Measurements from ENCODE around the gene PLXNB3. TPM values are rescaled to one million over a fixed set of nuclear protein-coding genes. Genes with fewer than 3 reads are reported as not detected.

The PLXNB3 gene
- polyA plus RNA-seq (2011; rRNA removed), result 4.6 and 5.5 TPM in 2 replicates
- 4.8 and 6.8 TPM in 2 replicates for polyA minus RNA-seq (2011; rRNA and poly(A)+ RNA removed)

DNA sequence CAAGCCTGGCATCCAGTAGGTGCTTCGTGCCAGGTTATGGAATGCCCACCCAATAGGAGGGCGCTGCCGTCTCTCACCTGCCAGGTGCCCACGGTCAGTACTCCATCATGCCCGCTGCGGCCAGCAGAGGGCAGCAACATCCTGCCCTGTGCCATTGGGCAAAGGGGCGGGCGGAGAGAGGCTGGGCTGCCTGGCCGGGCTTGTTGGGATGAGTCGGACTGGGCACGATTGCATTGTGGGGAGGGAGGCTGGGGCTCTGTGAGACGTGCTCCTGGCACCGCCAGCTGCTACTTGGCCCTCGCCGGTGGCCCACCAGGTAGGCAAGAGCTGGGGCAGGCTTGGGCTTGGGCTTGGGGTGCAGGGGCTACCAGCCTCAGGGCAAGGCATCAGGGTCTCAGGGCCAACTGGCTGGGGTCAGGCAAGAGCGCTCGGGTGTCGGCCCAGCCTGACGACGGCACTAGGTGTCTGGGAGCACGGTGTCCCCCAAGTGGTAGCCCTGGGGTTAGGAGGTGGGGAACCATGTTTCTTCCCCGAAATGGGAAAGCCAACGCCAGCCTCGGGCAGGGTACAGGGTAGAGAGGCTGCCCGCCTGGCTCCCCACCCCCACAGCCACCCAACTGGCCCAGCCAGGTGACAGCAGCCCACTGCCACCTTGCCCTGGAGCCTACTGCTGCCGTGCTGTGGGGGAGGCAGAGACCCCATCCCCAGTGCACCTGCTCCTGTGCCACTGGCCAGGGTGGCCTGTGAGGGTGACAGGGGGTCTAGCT lies at the start of gene PLXNB3:
Gene PLXNB3, plus strand, starts transcription at position 261 of the 767 bp plus-strand sequence. CDS start 1,287 bp downstream, outside the sequence.
- CTCF ChIA-PET, result interaction anchor here (0.6 to 2.5 kb wide), 6 partner anchors 9 to 292 kb away, joined by 3 to 33 read pairs (median 6); no protein-coding TSS in a partner anchor
- peak within 1 kb of the TSS; percentile 59 for H3K4me3 ChIP-seq (ENCODE audit: low read depth, low read length)
- peak; percentile 21 for DNase-seq (ENCODE audit: low read depth, low spot score)
- H3K27ac ChIP-seq (ENCODE audit: low read depth, low read length), result no peak within 1 kb of the TSS
- POLR2A ChIA-PET, result no interaction called here
- peak; percentile 75 for TF ChIP-seq CTCF (IDR thresholded peaks at IDR 0.05; ENCODE audit: low read depth, low read length)
- no peaks in the 10 kb centered on the region for H3K9me3 ChIP-seq (ENCODE audit: control insufficient read depth, insufficient read depth, low read length)
- H3K27me3 ChIP-seq (ENCODE audit: control insufficient read depth, insufficient read depth, low read length), result no peaks in the 10 kb centered on the region

- no peak overlapping the region for H3K27ac ChIP-seq (ENCODE audit: low read depth, low read length)
- no peak for DNase-seq (ENCODE audit: low read depth, low spot score)
- no peaks in the 10 kb centered on the region for H3K27me3 ChIP-seq (ENCODE audit: control insufficient read depth, insufficient read depth, low read length)
- no peak for TF ChIP-seq CTCF (IDR thresholded peaks at IDR 0.05; ENCODE audit: low read depth, low read length)
- ChIA-PET CTCF (interaction anchor here (0.7 kb wide), 1 partner anchor 329 kb away, joined by 4 read pairs; no protein-coding TSS in a partner anchor), POLR2A (no interaction called here)
- no peaks in the 10 kb centered on the region for H3K9me3 ChIP-seq (ENCODE audit: control insufficient read depth, insufficient read depth, low read length)
- no peak overlapping the region for H3K4me3 ChIP-seq (ENCODE audit: low read depth, low read length)
These were observed 49.8 kb upstream of the PLXNB3 start for GRCh38 chrX:153714256-153714655.

- CTCF ChIA-PET, result no interaction called here
These were observed 46.6 kb upstream of the PLXNB3 start for GRCh38 chrX:153717445-153717844.

DNA sequence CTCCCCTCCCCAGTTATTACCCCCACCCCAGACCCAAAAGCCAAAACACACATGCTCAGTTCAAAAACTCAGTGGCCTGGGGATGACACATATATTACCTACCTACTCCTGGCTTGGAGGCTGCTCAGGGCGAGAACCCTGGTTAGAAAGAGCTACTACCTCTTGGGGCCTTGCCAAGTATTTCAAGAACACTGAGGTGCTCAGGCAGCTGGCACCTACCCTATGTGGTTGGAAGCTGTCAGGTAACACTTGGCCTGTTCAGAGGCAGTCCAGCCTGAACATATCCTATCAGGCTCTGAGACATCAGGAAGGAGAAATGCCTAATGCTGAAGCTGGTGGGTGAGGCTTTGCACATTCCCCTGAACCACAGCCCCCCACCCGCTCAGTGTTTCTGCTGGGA lies 44.8 kb upstream of the PLXNB3 start:
- POLR2A ChIA-PET, result no interaction called here
- Histone ChIP-seq H3K27me3 (ENCODE audit: control insufficient read depth, insufficient read depth, low read length) (no peaks in the 10 kb centered on the region), H3K27ac (ENCODE audit: low read depth, low read length) (no peak overlapping the region), H3K9me3 (ENCODE audit: control insufficient read depth, insufficient read depth, low read length) (no peaks in the 10 kb centered on the region), H3K4me3 (ENCODE audit: low read depth, low read length) (no peak overlapping the region)
- CTCF ChIA-PET, result interaction anchor here (2.2 kb wide), 1 partner anchor 11 kb away, joined by 11 read pairs; no protein-coding TSS in a partner anchor
- no peak for TF ChIP-seq CTCF (IDR thresholded peaks at IDR 0.05; ENCODE audit: low read depth, low read length)
- no peak for DNase-seq (ENCODE audit: low read depth, low spot score)

More at GRCh38 chrX:153717445-153717844, 46.6 kb upstream of the PLXNB3 start:
- DNase-seq (ENCODE audit: low read depth, low spot score), result no peak
- H3K9me3 ChIP-seq (ENCODE audit: control insufficient read depth, insufficient read depth, low read length), result no peaks in the 10 kb centered on the region
- no peak for TF ChIP-seq CTCF (IDR thresholded peaks at IDR 0.05; ENCODE audit: low read depth, low read length)
- no peak overlapping the region for H3K27ac ChIP-seq (ENCODE audit: low read depth, low read length)
- H3K4me3 ChIP-seq (ENCODE audit: low read depth, low read length), result no peak overlapping the region
- POLR2A ChIA-PET, result no interaction called here
- no peaks in the 10 kb centered on the region for H3K27me3 ChIP-seq (ENCODE audit: control insufficient read depth, insufficient read depth, low read length)

- no peak overlapping the region for H3K4me3 ChIP-seq (ENCODE audit: low read depth, low read length)
- POLR2A ChIA-PET, result no interaction called here
- H3K9me3 ChIP-seq (ENCODE audit: control insufficient read depth, insufficient read depth, low read length), result no peaks in the 10 kb centered on the region
- no peak for TF ChIP-seq CTCF (IDR thresholded peaks at IDR 0.05; ENCODE audit: low read depth, low read length)
- CTCF ChIA-PET, result interaction anchor here (1.3 to 2.2 kb wide), 2 partner anchors 11 to 51 kb away, joined by 3 to 11 read pairs; no protein-coding TSS in a partner anchor
- no peaks in the 10 kb centered on the region for H3K27me3 ChIP-seq (ENCODE audit: control insufficient read depth, insufficient read depth, low read length)
- H3K27ac ChIP-seq (ENCODE audit: low read depth, low read length), result no peak overlapping the region
- no peak for DNase-seq (ENCODE audit: low read depth, low spot score)
These were observed 44.3 kb upstream of the PLXNB3 start for GRCh38 chrX:153719701-153720100.
